B cell (primary cell): ENCODE measurements around the gene MRPS6. TPM values are rescaled to one million over a fixed set of nuclear protein-coding genes. Genes with fewer than 3 reads are reported as not detected.

Experiments used
- ATAC-seq: fragments of 200-7000 bp; cut with Tn5 transposase; one replicate; pipeline ENCODE4 v1.10.0; 2021; ENCODE audit warnings: low read depth, mild to moderate bottlenecking, moderate number of reproducible peaks, moderate library complexity
- CTCF ChIA-PET: fragments of 350-600 bp; sonication (Branson Sonifier 250); formaldehyde crosslinking; loops from one replicate; lab custom pipeline; 2021; ENCODE audit warnings: antibody characterized with exemption, inconsistent platforms; lab: Charles Lee
- POLR2A ChIA-PET: fragments of 350-600 bp; sonication (Branson Sonifier 250); formaldehyde crosslinking; loops from one replicate; lab custom pipeline; 2021; ENCODE audit warnings: antibody characterized with exemption; lab: Charles Lee
- DNase-seq: peaks from one replicate; pipeline ENCODE4 v3.0.0; 2013
- H2AFZ ChIP-seq: 2 replicates; pipeline ENCODE4 v1.6.1; 2012; ENCODE audit warnings: mild to moderate bottlenecking, low read depth, low read length; ENCODE audit not compliant: insufficient read depth, poor library complexity, severe bottlenecking
- H3K27ac ChIP-seq, 2 donors: 1 replicate in 1 of 2; 2 replicates in 1 of 2; pipeline ENCODE4 v1.5.1; 2012 to 2013; ENCODE audit warnings: low read length in 2 of 2, mild to moderate bottlenecking in 2 of 2, moderate library complexity in 1 of 2
- H3K27me3 ChIP-seq, 4 experiments: fragments of 200-600 bp in 1 of 4; sonication (generic) in 1 of 4; replicated peaks in 1 of 4; 1 replicate in 2 of 4; 2 replicates in 2 of 4; pipeline versions ENCODE4 v1.6.1 to v1.7.0; 2013 to 2016; ENCODE audit warnings: low read length in 3 of 4, mild to moderate bottlenecking in 2 of 4, mixed read lengths in 1 of 4, moderate library complexity in 1 of 4; ENCODE audit not compliant: insufficient read depth in 4 of 4, control insufficient read depth in 3 of 4; ENCODE audit errors: control extremely low read depth in 1 of 4
- H3K36me3 ChIP-seq, 2 experiments: replicated peaks in 1 of 2; 1 replicate in 1 of 2; 2 replicates in 1 of 2; pipeline versions ENCODE4 v1.6.1 to v1.7.1; 2013; ENCODE audit warnings: low read length in 1 of 2; ENCODE audit not compliant: insufficient read depth in 2 of 2, control insufficient read depth in 1 of 2; ENCODE audit errors: control extremely low read depth in 1 of 2, extremely low read depth in 1 of 2
- H3K4me1 ChIP-seq, 2 donors: fragments of 200-600 bp in 1 of 2; sonication (generic) in 1 of 2; 1 replicate in 1 of 2; 2 replicates in 1 of 2; pipeline versions ENCODE4 v1.5.1 to v1.6.1; 2013 to 2017; ENCODE audit warnings: low read length in 2 of 2; ENCODE audit not compliant: control insufficient read depth in 2 of 2, insufficient read depth in 2 of 2
- H3K4me2 ChIP-seq: replicated peaks from 2 replicates; pipeline ENCODE3; 2012; ENCODE audit warnings: mild to moderate bottlenecking, low read depth, low read length; ENCODE audit not compliant: poor library complexity, severe bottlenecking
- H3K4me3 ChIP-seq, 5 experiments: fragments of 200-600 bp in 1 of 5; sonication (generic) in 1 of 5; 1 replicate in 3 of 5; 2 replicates in 2 of 5; pipeline versions ENCODE4 v1.5.1 to v1.7.0; 2011 to 2016; ENCODE audit warnings: low read length in 4 of 5, mild to moderate bottlenecking in 4 of 5, low read depth in 2 of 5, control low read depth in 1 of 5, moderate library complexity in 1 of 5; ENCODE audit not compliant: insufficient read depth in 1 of 5; ENCODE audit errors: control extremely low read depth in 1 of 5, extremely low read depth in 1 of 5
- H3K79me2 ChIP-seq: fragments of 200-600 bp; sonication (generic); one replicate; pipeline ENCODE4 v1.6.0; 2016; ENCODE audit warnings: low read length; ENCODE audit not compliant: control insufficient read depth, insufficient read depth
- H3K9ac ChIP-seq: fragments of 200-600 bp; sonication (generic); 2 replicates; pipeline ENCODE4 v1.6.1; 2017; ENCODE audit warnings: mild to moderate bottlenecking, low read length, moderate library complexity
- H3K9me3 ChIP-seq, 3 donors: one replicate each; pipeline versions ENCODE4 v1.6.1 to v1.7.1; 2013; ENCODE audit warnings: low read length in 2 of 3; ENCODE audit not compliant: control insufficient read depth in 2 of 3, insufficient read depth in 1 of 3; ENCODE audit errors: control extremely low read depth in 1 of 3
- H4K20me1 ChIP-seq: 2 replicates; pipeline ENCODE4 v1.6.0; 2012; ENCODE audit warnings: mild to moderate bottlenecking, low read length; ENCODE audit not compliant: insufficient read depth, control insufficient read depth, poor library complexity, severe bottlenecking
- H3K27ac Mint-ChIP-seq: one replicate; pipeline ENCODE4 v1.8.0; 2021; ENCODE audit warnings: mixed read lengths
- H3K27me3 Mint-ChIP-seq: one replicate; pipeline ENCODE4 v1.8.0; 2021; ENCODE audit warnings: mixed read lengths
- H3K4me1 Mint-ChIP-seq: one replicate; pipeline ENCODE4 v1.8.0; 2021; ENCODE audit warnings: mixed read lengths
- H3K4me3 Mint-ChIP-seq: one replicate; pipeline ENCODE4 v1.8.0; 2021; ENCODE audit warnings: mixed read lengths
- H3K9me3 Mint-ChIP-seq: one replicate; pipeline ENCODE4 v1.8.0; 2022; ENCODE audit warnings: mixed read lengths; ENCODE audit not compliant: insufficient read depth
- CTCF ChIP-seq: fragments of 200-600 bp; IDR thresholded peaks from one replicate; pipeline ENCODE4 v1.8.0; 2022; ENCODE audit warnings: antibody characterized with exemption, mild to moderate bottlenecking
- EZH2 ChIP-seq: IDR thresholded peaks from 2 replicates; pipeline ENCODE4 v1.6.1; 2012; ENCODE audit warnings: borderline replicate concordance, low read depth, mild to moderate bottlenecking, moderate library complexity, low read length; ENCODE audit not compliant: insufficient read depth, poor library complexity, severe bottlenecking
- WGBS: methylation state at CpG from one replicate; pipeline ENCODE4 v1.1.5; 2013; ENCODE audit warnings: missing lambda C conversion rate; ENCODE audit not compliant: insufficient coverage; 5-methylcytosine and 5-hydroxymethylcytosine counted together
- intact Hi-C: fragments of 100-400 bp; cut with micrococcal nuclease; formaldehyde crosslinking; loops from one replicate; pipeline ENCODE4 v1.10.0; 2022
- polyA plus RNA-seq: library from polyadenylated mRNA; depleted of rRNA; stranded (reverse); fragments of >200 nt; gene quantifications from 2 replicates; pipeline ENCODE4 v1.2.3, GENCODE V29; 2012
- total RNA-seq, 2 donors: library from RNA; stranded (reverse); fragments of 120-200 nt in 1 of 2; gene quantifications; 1 replicate in 1 of 2; 2 replicates in 1 of 2; pipeline versions ENCODE4 v1.2.3 to v1.2.4, GENCODE V29; 2013 to 2022

MRPS6 gene
- total and polyA plus RNA-seq, 2 donors (not counting 1 experiment from before 2014, with no cell fraction given), result 15.7 to 37.9 TPM

- Histone ChIP-seq H3K79me2 (no peaks in the 10 kb centered on the region), H3K4me2 (no peak overlapping the region), H4K20me1 (no peaks in the 10 kb centered on the region), H3K27ac (no peak overlapping the region), H3K9ac (no peak overlapping the region), H2AFZ (no peak overlapping the region), H3K36me3 (no peaks in the 10 kb centered on the region), H3K4me1 (peaks cover 3 to 4% of the 10 kb centered on the region in 2 donors), H3K9me3 (no peaks in the 10 kb centered on the region), H3K27me3 (no peaks in the 10 kb centered on the region), H3K4me3 (no peak overlapping the region)
- Mint-ChIP-seq H3K4me3 (no peak overlapping the region), H3K27ac (no peak overlapping the region), H3K9me3 (no peaks in the 10 kb centered on the region), H3K4me1 (peaks cover 10% of the 10 kb centered on the region), H3K27me3 (no peaks in the 10 kb centered on the region)
- POLR2A ChIA-PET, result no interaction called here
- DNase-seq, result no peak
- intact Hi-C loops, result no loop called here
- no peak for ATAC-seq
- TF ChIP-seq EZH2, result no peak
- TF ChIP-seq CTCF, result no peak
- CTCF ChIA-PET, result no interaction called here
Observed at GRCh38 chr21:34047835-34048234, 25.5 kb upstream of the MRPS6 start.

GRCh38 chr21:34052171-34052570 lies 21.2 kb upstream of the MRPS6 start:
- Histone ChIP-seq H3K4me3 (no peak overlapping the region), H3K27me3 (no peaks in the 10 kb centered on the region), H3K4me2 (no peak overlapping the region), H3K4me1 (peaks cover 0 to 2% of the 10 kb centered on the region in 2 donors), H4K20me1 (no peaks in the 10 kb centered on the region), H3K9me3 (no peaks in the 10 kb centered on the region), H3K36me3 (no peaks in the 10 kb centered on the region), H2AFZ (no peak overlapping the region), H3K9ac (no peak overlapping the region), H3K27ac (no peak overlapping the region), H3K79me2 (no peaks in the 10 kb centered on the region)
- no peak for ATAC-seq
- Mint-ChIP-seq H3K4me1 (peaks cover 9% of the 10 kb centered on the region), H3K4me3 (no peak overlapping the region), H3K27me3 (no peaks in the 10 kb centered on the region), H3K27ac (no peak overlapping the region), H3K9me3 (no peaks in the 10 kb centered on the region)
- no peak for TF ChIP-seq CTCF
- TF ChIP-seq EZH2, result no peak
- CTCF ChIA-PET, result interaction anchor here (0.7 kb wide), 1 partner anchor 10 kb away, joined by 3 read pairs; no protein-coding TSS in a partner anchor
- no peak for DNase-seq
- 97% methylated on average over 5 of the region's 5 CpGs for WGBS
- intact Hi-C loops, result no loop called here
- POLR2A ChIA-PET, result no interaction called here
